ENCODE data around the gene ASS1. TPM values are rescaled to one million over a fixed set of nuclear protein-coding genes. Genes with fewer than 3 reads are reported as not detected.
A peak's percentile ranks its signal among the peaks of the same experiment; 100 is the strongest.

Gene ASS1
- total RNA-seq, 1 donor: 195 TPM

- Histone ChIP-seq H3K27me3 (ENCODE audit: insufficient read depth, low read length) (no peaks in the 10 kb centered on the region), H3K4me3 (ENCODE audit: insufficient read depth, low read length) (no peak overlapping the region), H3K79me2 (ENCODE audit: insufficient read depth, low read length) (no peaks in the 10 kb centered on the region), H3K36me3 (ENCODE audit: insufficient read depth, low read length) (no peaks in the 10 kb centered on the region), H3K27ac (ENCODE audit: low read depth, low read length) (no peak overlapping the region), H2AFZ (ENCODE audit: low read length) (no peak overlapping the region), H3K9me3 (ENCODE audit: low read depth, low read length) (no peaks in the 10 kb centered on the region), H3K4me2 (ENCODE audit: insufficient read depth, low read length) (peak overlapping the region; percentile 44), H3K4me1 (ENCODE audit: insufficient read depth, low read length) (peaks cover 24% of the 10 kb centered on the region), H4K20me1 (ENCODE audit: insufficient read depth, low read length) (no peaks in the 10 kb centered on the region)
- TF ChIP-seq CTCF (IDR thresholded peaks at IDR 0.05; ENCODE audit: extremely low read depth, low read depth, low read length): no peak
- peak; percentile 66 for DNase-seq (ENCODE audit: insufficient read length, low spot score, missing footprints)
Observed at GRCh38 chr9:130425741-130426466, 18.9 kb upstream of the ASS1 start.

GRCh38 chr9:130426467-130426773 is 18.3 kb upstream of the ASS1 start:
- H3K27ac ChIP-seq (ENCODE audit: low read depth, low read length): no peak overlapping the region

GRCh38 chr9:130426883-130427282 is 17.9 kb upstream of the ASS1 start:
- Histone ChIP-seq H3K4me1 (ENCODE audit: insufficient read depth, low read length) (peaks cover 17% of the 10 kb centered on the region), H4K20me1 (ENCODE audit: insufficient read depth, low read length) (no peaks in the 10 kb centered on the region), H3K4me2 (ENCODE audit: insufficient read depth, low read length) (peak overlapping the region; percentile 44), H3K9me3 (ENCODE audit: low read depth, low read length) (no peaks in the 10 kb centered on the region), H3K27me3 (ENCODE audit: insufficient read depth, low read length) (no peaks in the 10 kb centered on the region), H3K79me2 (ENCODE audit: insufficient read depth, low read length) (no peaks in the 10 kb centered on the region), H3K4me3 (ENCODE audit: insufficient read depth, low read length) (no peak overlapping the region), H2AFZ (ENCODE audit: low read length) (no peak overlapping the region), H3K27ac (ENCODE audit: low read depth, low read length) (no peak overlapping the region), H3K36me3 (ENCODE audit: insufficient read depth, low read length) (no peaks in the 10 kb centered on the region)
- DNase-seq (ENCODE audit: insufficient read length, low spot score, missing footprints): peak; percentile 100
- no peak for TF ChIP-seq CTCF (IDR thresholded peaks at IDR 0.05; ENCODE audit: extremely low read depth, low read depth, low read length)

More at GRCh38 chr9:130426467-130426773, 18.3 kb upstream of the ASS1 start:
- peak; percentile 68 for DNase-seq (ENCODE audit: insufficient read length, low spot score, missing footprints)
- Histone ChIP-seq H2AFZ (ENCODE audit: low read length) (no peak overlapping the region), H3K4me2 (ENCODE audit: insufficient read depth, low read length) (peak overlapping the region; percentile 44), H3K79me2 (ENCODE audit: insufficient read depth, low read length) (no peaks in the 10 kb centered on the region), H4K20me1 (ENCODE audit: insufficient read depth, low read length) (no peaks in the 10 kb centered on the region), H3K4me1 (ENCODE audit: insufficient read depth, low read length) (peaks cover 21% of the 10 kb centered on the region), H3K9me3 (ENCODE audit: low read depth, low read length) (no peaks in the 10 kb centered on the region), H3K4me3 (ENCODE audit: insufficient read depth, low read length) (no peak overlapping the region), H3K36me3 (ENCODE audit: insufficient read depth, low read length) (no peaks in the 10 kb centered on the region), H3K27me3 (ENCODE audit: insufficient read depth, low read length) (no peaks in the 10 kb centered on the region)
- TF ChIP-seq CTCF (IDR thresholded peaks at IDR 0.05; ENCODE audit: extremely low read depth, low read depth, low read length): no peak

GRCh38 chr9:130427326-130427725 is 17.4 kb upstream of the ASS1 start:
- no peak for TF ChIP-seq CTCF (IDR thresholded peaks at IDR 0.05; ENCODE audit: extremely low read depth, low read depth, low read length)
- Histone ChIP-seq H3K79me2 (ENCODE audit: insufficient read depth, low read length) (no peaks in the 10 kb centered on the region), H3K4me1 (ENCODE audit: insufficient read depth, low read length) (peaks cover 13% of the 10 kb centered on the region), H3K27ac (ENCODE audit: low read depth, low read length) (no peak overlapping the region), H4K20me1 (ENCODE audit: insufficient read depth, low read length) (no peaks in the 10 kb centered on the region), H3K36me3 (ENCODE audit: insufficient read depth, low read length) (no peaks in the 10 kb centered on the region), H2AFZ (ENCODE audit: low read length) (no peak overlapping the region), H3K27me3 (ENCODE audit: insufficient read depth, low read length) (no peaks in the 10 kb centered on the region), H3K9me3 (ENCODE audit: low read depth, low read length) (no peaks in the 10 kb centered on the region), H3K4me2 (ENCODE audit: insufficient read depth, low read length) (no peak overlapping the region), H3K4me3 (ENCODE audit: insufficient read depth, low read length) (no peak overlapping the region)
- DNase-seq (ENCODE audit: insufficient read length, low spot score, missing footprints): no peak

All from osteoblast (primary cell).